GM10847 (cell line): ENCODE data around the gene SCN4B.

Source experiments
- POLR2A ChIP-seq: IDR thresholded peaks from 2 replicates; pipeline ENCODE4 v1.6.1; 2011; ENCODE audit not compliant: insufficient read length; ENCODE audit errors: extremely low read depth

SCN4B gene

GRCh38 chr11:118163494-118163893 lies 10.9 kb upstream of the SCN4B start:
- no peak for TF ChIP-seq POLR2A

GRCh38 chr11:118162846-118163245 lies 10.2 kb upstream of the SCN4B start:
- TF ChIP-seq POLR2A, result no peak

GRCh38 chr11:118161786-118162185 lies 9.2 kb upstream of the SCN4B start:
- TF ChIP-seq POLR2A, result no peak

- no peak for TF ChIP-seq POLR2A
These were observed 4.7 kb upstream of the SCN4B start for GRCh38 chr11:118157186-118157895.

GRCh38 chr11:118156531-118157185 lies 4.0 kb upstream of the SCN4B start:
- TF ChIP-seq POLR2A, result no peak

GRCh38 chr11:118155776-118156530 lies 3.3 kb upstream of the SCN4B start:
- no peak for TF ChIP-seq POLR2A

GRCh38 chr11:118154641-118155040 lies 2.0 kb upstream of the SCN4B start:
- TF ChIP-seq POLR2A, result no peak

- TF ChIP-seq POLR2A, result no peak
These were observed 1.4 kb upstream of the SCN4B start for GRCh38 chr11:118153976-118154375.

GRCh38 chr11:118153516-118153915 lies 893 bp upstream of the SCN4B start:
- TF ChIP-seq POLR2A, result no peak

GRCh38 chr11:118152020-118152551 lies 537 bp downstream of the SCN4B start:
- TF ChIP-seq POLR2A, result no peak

- TF ChIP-seq POLR2A, result no peak
These were observed 1.2 kb downstream of the SCN4B start for GRCh38 chr11:118151431-118151830.

- no peak for TF ChIP-seq POLR2A
These were observed 3.1 kb downstream of the SCN4B start for GRCh38 chr11:118149493-118149892.

- TF ChIP-seq POLR2A, result no peak
These were observed 3.8 kb downstream of the SCN4B start for GRCh38 chr11:118148856-118149255.

GRCh38 chr11:118148240-118148639 lies 4.4 kb downstream of the SCN4B start:
- TF ChIP-seq POLR2A, result no peak

GRCh38 chr11:118147502-118147901 lies 5.1 kb downstream of the SCN4B start:
- TF ChIP-seq POLR2A, result no peak

- no peak for TF ChIP-seq POLR2A
These were observed 6.1 kb downstream of the SCN4B start for GRCh38 chr11:118146554-118146953.
